GM10847 (cell line): Measurements from ENCODE around the gene VAV3.

Experiments
- POLR2A ChIP-seq: IDR thresholded peaks from 2 replicates; pipeline ENCODE4 v1.6.1; 2011; ENCODE audit not compliant: insufficient read length; ENCODE audit errors: extremely low read depth

The VAV3 gene

DNA sequence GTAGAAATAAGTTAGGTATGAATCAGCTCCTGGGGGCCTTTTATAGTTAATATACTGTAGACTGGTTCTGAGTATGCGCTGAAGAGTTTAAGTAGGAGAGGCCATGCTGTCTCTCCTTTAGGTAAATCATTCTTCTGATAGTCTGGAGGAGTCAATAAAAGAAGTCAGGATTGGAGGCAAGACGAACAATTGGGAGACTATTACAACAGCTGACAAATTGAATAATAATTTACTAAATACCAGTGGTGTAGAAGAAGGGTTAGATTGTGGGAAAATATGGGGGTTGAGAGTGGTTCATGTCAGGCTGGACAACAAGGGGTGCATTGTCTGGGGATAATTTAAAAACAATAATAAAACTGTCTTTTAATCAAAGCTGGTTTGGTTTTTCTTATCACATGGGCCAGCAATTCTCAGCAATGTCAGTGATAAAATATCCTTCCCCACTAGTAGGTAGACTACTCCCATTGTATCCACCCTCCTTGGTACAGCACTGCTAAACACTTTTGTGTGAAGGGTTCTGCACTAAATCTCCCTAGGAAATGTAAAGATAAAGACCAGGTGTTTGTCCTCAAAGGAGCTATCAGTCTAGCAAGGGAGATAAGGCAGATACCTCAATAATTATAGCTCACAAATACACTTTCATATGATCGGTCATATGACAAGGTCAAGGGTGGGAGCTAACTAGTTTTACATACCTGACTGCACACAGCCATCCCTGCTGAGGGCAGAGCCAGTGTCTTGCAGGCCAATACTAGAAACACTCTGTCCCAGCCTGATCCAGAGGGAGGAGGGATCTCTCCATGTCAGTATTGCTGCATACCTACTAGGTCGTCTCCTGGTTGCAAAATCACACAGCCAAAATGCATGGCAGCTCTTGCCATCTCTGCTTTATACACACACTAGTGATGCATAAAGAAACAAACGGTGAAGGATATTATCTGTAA lies 299.7 kb downstream of the VAV3 start:
- TF ChIP-seq POLR2A = no peak

DNA sequence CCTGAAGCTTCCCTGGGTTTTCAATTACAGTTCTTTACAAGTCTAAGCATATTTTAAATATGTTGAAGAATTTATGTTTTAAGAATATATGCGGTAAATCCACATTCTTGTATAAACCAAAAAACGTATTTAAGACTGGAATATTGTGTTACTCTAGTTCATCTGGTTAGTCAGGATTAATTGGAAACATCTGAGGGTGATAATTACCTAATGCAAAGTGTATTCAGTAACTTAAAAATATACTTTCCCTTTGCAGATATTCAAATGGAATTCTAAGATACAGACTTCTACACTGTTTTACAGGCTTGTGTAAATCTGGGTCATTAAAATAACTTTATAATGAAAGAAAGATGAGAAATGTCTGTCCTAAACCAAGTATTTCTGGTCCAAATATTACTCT lies 302.0 kb downstream of the VAV3 start:
- TF ChIP-seq POLR2A = no peak

DNA sequence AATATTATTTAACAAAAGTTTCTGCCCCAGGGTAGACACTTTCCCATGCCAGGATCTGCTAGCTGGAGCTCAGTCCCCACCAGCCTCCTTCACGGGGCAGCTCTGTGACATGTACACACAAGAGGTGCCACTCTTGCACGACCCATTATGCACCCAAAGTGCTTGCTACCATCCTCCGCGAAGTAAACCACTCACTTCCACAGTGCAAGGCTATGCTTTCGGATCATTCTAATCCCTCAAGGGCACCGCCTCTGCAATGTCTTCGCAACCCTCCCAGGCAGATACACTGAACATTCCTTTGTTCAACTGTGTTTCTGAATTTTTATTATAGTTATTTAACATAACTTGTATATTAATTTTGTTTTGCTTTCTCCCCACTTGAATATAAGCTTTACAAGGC lies 303.8 kb downstream of the VAV3 start:
- no peak for TF ChIP-seq POLR2A

DNA sequence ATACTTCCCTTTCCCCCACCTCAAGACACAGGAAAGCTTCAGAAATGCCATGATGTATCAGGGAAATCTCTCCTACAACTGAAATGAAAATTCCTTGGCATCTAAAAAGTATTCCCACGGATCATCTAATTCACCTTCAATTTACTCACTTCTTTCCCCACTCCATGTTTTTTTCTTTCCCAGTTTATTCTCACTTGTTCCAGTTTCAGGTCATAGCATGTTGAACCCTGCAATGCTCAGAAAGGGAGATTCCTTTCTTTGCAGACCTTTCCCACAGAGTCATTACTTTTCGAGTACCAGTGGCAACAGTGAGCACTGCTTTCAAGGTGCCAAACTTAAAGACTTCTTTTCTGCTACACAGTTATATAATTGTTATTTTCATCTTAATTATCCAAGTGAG lies 305.0 kb downstream of the VAV3 start:
- TF ChIP-seq POLR2A = no peak

DNA sequence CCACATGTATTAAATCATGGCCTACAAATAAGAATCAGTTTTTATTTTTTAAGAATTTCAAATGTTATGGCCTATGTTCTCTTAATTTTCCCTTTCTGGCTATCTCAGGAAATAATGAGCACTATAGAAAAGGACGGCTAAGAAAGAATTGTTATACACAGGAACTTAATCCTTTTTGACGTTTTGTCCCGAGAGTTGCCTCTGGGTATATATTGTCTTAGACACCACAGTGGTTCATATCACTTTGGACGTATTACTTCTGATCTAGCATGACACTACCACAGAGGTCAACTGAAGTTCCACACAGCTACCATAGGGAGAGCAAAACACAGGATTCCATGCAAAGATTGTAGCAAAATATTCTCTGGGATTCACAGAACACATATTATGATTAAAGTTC lies 307.6 kb downstream of the VAV3 start:
- TF ChIP-seq POLR2A = no peak

DNA sequence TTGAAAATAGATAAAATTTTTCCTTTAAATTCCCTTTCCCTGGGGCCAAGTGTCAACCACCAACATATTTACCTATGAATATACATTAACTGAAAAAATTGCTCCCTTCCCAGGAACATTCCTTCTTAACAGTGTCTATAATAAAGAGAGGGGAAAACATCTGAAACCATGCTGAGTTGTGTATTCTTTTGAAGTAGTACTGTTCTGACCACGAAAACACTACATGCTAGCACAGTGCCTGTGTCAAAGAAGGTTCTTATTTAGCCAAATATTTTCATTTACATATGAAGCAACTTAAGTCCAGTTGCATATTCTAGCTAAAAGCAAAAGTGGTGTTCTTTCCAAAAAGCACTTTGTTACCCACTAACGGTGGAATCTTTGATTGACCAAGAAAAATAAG lies 311.2 kb downstream of the VAV3 start:
- TF ChIP-seq POLR2A = no peak

DNA sequence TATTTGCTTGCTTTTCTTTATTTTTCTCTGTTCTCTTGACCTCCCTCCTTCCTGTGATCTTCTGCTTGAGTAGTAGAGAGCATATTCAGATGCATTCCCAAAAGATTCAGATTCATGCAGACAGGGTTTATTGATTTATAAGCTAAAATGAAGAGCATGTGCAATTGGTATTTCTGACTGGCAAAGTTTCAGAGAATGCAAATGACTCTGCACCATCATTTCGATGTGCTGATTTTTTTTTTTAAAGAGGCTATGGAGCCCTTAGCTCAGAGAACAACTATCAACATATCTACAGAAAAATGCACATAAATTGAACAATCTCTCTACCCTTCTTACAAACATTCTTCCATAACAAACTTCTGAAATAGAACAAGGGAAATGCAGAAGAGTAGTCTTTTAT lies 312.0 kb downstream of the VAV3 start:
- no peak for TF ChIP-seq POLR2A

DNA sequence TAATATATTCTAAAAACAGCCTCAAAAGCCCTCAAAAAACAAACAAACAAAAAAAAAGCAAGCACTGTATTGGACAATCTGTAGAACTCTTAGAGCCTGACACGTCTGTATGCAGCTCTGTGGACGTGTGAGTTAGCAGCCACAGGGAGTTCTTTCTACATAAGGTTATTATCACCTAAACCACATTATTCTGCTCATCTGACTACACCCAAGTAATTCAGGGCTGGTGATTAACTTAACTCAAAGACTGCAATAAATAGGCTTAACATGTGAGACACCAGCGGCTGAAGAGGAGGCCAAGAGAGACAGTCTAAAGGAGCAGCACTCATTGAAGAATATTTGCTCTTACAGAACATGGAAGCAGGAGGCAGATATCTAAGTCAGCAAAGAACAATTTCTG lies 316.0 kb downstream of the VAV3 start:
- no peak for TF ChIP-seq POLR2A

DNA sequence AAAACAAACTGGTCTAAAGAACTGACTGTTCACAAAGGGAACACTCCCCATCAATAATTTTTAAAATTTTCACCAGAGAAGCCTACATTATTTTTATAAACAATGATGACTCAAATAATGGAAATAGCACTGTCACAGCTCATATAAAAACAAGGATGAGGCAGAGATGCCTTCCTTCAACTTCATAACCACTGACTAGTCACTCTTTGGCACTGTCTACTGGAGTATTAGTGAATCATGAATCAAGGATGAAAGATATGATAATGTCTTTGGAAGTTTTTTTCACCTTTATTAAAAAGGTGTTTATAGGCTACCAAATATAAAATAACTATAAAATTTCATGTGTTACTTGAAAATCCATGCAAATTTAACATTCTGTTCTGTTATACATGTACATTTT lies 316.9 kb downstream of the VAV3 start:
- no peak for TF ChIP-seq POLR2A

DNA sequence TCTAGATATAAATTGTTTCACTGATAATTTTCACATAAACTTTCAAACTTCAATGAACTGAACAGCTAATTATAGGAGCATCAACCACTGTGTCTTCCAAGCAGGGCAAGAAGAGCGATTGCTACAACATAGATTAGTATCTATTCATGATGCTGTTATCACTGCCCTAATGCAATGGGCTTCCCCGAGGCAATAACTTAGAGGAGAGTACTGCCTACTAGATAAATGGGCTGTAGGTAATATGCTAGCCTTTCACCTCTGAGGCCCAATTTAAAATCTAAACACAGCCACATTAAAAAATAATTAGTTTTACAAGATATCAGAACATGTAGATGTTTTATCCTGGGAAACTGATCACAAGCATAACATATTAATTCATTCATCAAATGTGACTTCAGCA lies 318.0 kb downstream of the VAV3 start:
- no peak for TF ChIP-seq POLR2A

DNA sequence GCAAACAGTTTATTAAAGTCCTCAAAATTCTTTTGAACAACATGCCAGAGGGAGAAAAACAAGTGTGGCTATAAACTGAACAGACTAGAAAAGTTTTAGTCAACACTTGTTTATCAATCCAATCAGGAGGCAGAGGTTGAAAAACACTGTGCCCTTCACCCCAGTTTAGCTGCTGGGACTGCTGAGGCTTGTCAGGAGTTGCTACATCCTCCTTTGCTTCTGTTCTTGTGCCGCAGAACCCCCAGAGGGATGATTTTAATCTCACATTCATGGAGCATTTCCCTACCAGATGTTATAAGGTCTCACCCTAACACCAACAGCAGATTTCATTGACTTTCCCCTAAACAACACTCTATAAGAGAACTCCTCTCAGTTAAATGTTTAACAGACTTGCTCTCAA lies 321.2 kb downstream of the VAV3 start:
- no peak for TF ChIP-seq POLR2A

DNA sequence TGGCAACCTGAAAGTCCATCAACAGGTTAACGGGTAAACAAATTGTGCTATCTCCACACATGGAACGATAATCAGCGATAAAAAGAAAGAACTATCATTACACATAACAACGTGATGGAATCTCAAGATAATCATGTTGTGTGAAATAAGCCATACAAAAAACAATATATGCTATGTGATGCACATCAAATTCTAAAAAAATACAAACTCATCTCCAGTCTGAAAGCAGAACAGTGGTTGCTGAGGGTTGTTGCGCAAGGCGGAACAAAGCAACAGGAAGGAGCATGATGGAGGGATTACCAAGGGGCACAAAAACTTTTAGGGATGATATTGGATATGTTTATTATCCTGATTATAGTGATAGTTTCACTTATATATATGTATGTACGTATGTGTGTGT lies 324.8 kb downstream of the VAV3 start:
- TF ChIP-seq POLR2A = no peak

DNA sequence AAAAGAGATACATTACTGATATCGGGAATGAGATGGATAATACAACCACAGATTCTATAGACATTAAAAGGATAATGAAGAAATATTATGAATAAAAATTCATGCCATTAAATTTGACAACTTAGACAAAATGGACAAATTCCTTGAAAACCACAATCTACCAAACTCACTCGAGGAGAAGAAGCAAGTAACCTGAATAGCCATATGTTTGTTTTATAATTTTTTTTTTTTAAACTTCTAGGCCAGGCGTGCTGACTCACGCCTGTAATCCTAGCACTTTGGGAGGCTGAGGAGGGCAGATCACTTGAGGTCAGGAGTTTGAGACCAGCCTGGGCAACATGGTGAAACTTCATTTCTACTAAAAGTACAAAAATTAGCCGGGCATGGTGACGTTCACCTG lies 327.9 kb downstream of the VAV3 start:
- TF ChIP-seq POLR2A = no peak

DNA sequence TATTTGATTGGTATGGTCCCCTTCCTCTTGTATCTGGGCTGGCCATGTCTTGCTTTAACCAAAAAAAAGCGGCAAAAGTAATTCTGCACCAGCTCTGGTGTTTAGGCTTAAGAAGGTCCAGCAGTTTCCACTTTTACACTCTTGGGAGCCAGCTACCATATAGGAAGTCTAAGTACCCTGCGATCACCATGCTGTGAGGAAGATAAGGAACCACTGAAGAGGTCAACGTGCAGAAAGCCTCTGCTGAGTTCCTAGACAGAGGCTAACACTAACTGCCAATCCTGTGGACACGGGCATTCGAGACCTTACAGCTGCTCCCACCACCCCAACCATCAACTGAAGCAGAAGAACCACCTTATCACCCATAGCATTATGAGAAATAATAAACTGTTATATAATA lies 331.4 kb downstream of the VAV3 start:
- TF ChIP-seq POLR2A = no peak

DNA sequence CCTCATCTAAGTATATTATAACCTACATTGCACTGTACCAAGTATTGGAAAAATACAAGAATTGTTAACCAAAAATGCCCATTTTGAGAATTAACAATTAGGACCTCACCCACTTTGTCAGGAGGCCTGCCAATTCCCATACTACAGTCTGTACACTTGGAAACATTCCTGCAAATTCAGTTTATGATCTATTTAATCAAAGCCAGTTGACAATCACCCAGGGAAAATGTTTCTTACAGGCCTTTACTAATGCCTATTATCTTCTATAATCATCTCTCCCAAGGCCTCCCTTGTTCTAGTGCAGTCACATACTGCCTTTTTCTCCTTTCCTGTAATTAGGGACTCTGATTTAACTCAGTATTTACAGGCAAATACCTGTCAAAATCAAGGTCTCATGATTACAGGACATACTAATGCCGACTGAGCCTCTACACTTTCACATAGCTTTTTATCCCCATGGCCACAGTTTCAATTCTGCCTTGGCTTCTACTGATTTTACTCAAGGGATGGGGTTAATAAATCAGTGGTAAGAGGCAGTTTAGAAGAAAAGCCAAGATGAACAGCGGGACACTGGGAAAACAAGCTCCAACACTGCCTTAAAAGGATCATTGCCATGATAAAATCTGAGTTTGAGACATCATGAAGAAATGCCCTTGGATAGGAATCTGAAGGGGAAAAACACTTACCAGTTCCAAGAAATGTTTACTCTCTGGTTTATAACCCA lies 338.7 kb downstream of the VAV3 start:
- no peak for TF ChIP-seq POLR2A

DNA sequence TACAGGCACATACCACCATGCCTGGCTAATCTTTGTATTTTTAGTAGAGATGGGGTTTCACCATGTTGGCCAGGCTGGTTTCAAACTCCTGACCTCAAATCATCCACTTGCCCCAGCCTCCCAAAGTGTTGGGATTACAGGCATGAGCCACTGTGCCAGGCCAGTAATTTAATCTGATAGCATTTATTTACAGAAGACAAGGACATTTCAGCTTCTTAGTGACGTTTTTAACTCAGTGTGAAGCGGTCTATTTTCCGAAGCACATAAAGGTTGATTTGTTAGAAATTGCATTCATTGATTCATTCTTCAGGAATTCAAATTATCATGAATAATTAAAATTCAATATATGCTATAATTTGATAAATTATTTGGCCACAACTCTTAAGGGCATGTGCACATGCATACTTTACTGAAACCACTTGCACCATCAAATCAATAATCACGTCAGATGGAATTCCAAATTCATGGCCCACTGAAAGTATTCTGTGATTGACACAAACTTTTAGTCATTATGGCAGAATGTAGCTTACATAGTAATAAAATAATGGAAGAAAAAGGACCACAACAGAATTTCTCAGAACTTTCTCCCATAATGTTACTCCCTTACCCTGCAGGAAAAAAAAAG lies 339.5 kb downstream of the VAV3 start:
- TF ChIP-seq POLR2A = no peak

DNA sequence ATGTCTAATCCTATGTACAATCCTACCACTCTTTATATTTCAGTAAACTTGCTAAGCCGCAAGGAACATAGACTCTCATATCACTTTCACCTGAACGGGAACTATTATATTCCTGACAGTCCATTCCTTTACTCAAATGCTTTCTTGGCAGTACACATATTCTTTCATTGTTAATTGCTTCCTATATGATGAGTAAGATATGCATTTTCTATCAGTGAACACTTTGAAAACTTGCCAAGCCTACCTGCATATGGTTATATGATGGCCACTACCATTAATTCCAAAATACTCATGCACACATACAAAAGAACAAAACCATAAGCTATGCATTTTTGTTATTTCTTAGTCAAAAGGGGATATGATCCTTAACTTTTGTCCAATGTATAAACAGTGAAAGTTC lies 341.5 kb downstream of the VAV3 start:
- no peak for TF ChIP-seq POLR2A

DNA sequence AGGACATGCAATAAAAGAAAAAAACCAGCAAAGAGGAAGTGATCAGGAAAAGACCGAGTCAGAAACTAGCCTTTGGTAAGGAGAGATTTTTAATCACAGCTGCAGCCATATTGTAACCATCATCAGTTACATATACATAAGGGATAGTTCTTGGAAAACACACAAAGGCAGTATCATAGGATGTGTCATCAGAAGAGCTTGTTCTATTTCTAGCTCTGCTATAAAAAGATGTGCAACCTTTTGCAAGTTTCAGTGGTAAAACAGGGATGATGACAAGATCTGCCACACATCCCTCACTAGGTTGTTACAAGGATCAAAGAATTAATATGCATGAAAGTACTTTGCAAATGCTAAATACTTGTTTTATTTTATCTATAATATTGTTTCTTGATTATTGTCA lies 342.0 kb downstream of the VAV3 start:
- TF ChIP-seq POLR2A = no peak
